HepG2 (cell line): Measurements from ENCODE around the gene ACTN2. TPM values are rescaled to one million over a fixed set of nuclear protein-coding genes. Genes with fewer than 3 reads are reported as not detected.
A peak's percentile ranks its signal among the peaks of the same experiment; 100 is the strongest.

Experiments used
- CREM ChIP-seq, 2 experiments: sonication (generic) in 1 of 2; formaldehyde crosslinking in 1 of 2; IDR thresholded peaks; 2 replicates each; pipeline versions ENCODE4 v1.4.0 to v1.6.1; 2016 to 2020; ENCODE audit warnings: antibody characterized with exemption in 1 of 2, mild to moderate bottlenecking in 1 of 2, missing genetic modification reagents in 1 of 2
- HDAC6 ChIP-seq: fragments of 200-600 bp; sonication (generic); IDR thresholded peaks from 2 replicates; pipeline ENCODE4 v1.7.0; 2017; ENCODE audit warnings: mild to moderate bottlenecking, antibody characterized with exemption, low read length, low read depth
- KIAA2018 ChIP-seq: sonication (generic); formaldehyde crosslinking; IDR thresholded peaks from 2 replicates; pipeline ENCODE4 v1.5.0; 2020; ENCODE audit warnings: mild to moderate bottlenecking, missing genetic modification reagents, borderline replicate concordance
- NR2F1 ChIP-seq, 2 experiments: fragments of 450-650 bp in 1 of 2; formaldehyde crosslinking in 1 of 2; IDR thresholded peaks; 2 replicates each; pipeline versions ENCODE4 v1.5.0 to v1.6.1; 2016 to 2020; ENCODE audit warnings: mild to moderate bottlenecking in 1 of 2, missing compliant biosample characterization in 1 of 2, missing genetic modification reagents in 1 of 2, moderate library complexity in 1 of 2
- SP2 ChIP-seq: sonication (generic); formaldehyde crosslinking; IDR thresholded peaks from 2 replicates; pipeline ENCODE4 v1.5.1; 2020; ENCODE audit warnings: mild to moderate bottlenecking, missing genetic modification reagents
- ZNF292 ChIP-seq: sonication (generic); formaldehyde crosslinking; IDR thresholded peaks from 2 replicates; pipeline ENCODE4 v1.8.1; 2022; ENCODE audit warnings: mild to moderate bottlenecking, low read depth, missing genetic modification reagents, borderline replicate concordance
- ZNF407 ChIP-seq: sonication (generic); formaldehyde crosslinking; IDR thresholded peaks from one replicate; pipeline ENCODE4 v1.5.1; 2020; ENCODE audit warnings: mild to moderate bottlenecking, missing genetic modification reagents; ENCODE audit errors: not compliant biosample characterization
- ZNF577 ChIP-seq: sonication (generic); formaldehyde crosslinking; IDR thresholded peaks from 2 replicates; pipeline ENCODE4 v1.4.0; 2020; ENCODE audit warnings: mild to moderate bottlenecking, low read depth, missing genetic modification reagents, borderline replicate concordance
- polyA plus RNA-seq, 8 experiments: library from polyadenylated mRNA; depleted of rRNA in 3 of 8; stranded (reverse) in 7 of 8; unstranded in 1 of 8; fragments of >200 nt; fragmentation: Illumina TruSeq in 4 of 8; extraction: Trizol in 4 of 8; gene quantifications; 2 replicates each; pipeline versions ENCODE4 v1.2.1 to v1.2.3, GENCODE V29; 2011 to 2016; ENCODE audit warnings: low read depth in 4 of 8, missing spikeins in 1 of 8, mixed read lengths in 1 of 8; ENCODE audit not compliant: insufficient read depth in 1 of 8
- total RNA-seq, 5 experiments: library from RNA; depleted of rRNA; stranded (reverse); fragments of >200 nt; fragmentation: Illumina TruSeq; extraction: Trizol; gene quantifications; 2 replicates each; pipeline ENCODE4 v1.2.3, GENCODE V29; 2016; ENCODE audit warnings: low read depth in 1 of 5

ACTN2 gene
- total and polyA plus RNA-seq, 2 of the 13 experiments (the other 11 are each of a cell fraction or from before 2014, with no cell fraction given): 0.04 to 0.13 TPM

- TF ChIP-seq ZNF407 (CRISPR knock-in tag) (peak; percentile 87), CREM (IDR thresholded peaks at IDR 0.05) (peak; percentile 90), CREM (CRISPR knock-in tag; IDR thresholded peaks at IDR 0.05) (no peak), NR2F1 (CRISPR knock-in tag; IDR thresholded peaks at IDR 0.05) (no peak), KIAA2018 (CRISPR knock-in tag) (no peak), ZNF577 (no peak), ZNF292 (CRISPR knock-in tag) (peak; percentile 57; the same call in 1 of the 2 replicates), SP2 (CRISPR knock-in tag) (peak; percentile 96), HDAC6 (no peak)
Observed at GRCh38 chr1:236795035-236795756, 108.9 kb downstream of the ACTN2 start, which contains the start of gene MTR (continued).
